GM12878 (cell line): ENCODE data around the gene CBLB. TPM values are rescaled to one million over a fixed set of nuclear protein-coding genes. Genes with fewer than 3 reads are reported as not detected.

Experiments
- CREM ChIP-seq: IDR thresholded peaks from 2 replicates; pipeline ENCODE4 v1.6.1; 2014; ENCODE audit warnings: antibody characterized with exemption, low read depth
- EP300 ChIP-seq, 2 experiments: fragments of 150-350 bp in 1 of 2; IDR thresholded peaks; 2 replicates each; pipeline ENCODE4 v1.6.1; 2011 to 2012; ENCODE audit warnings: low read depth in 2 of 2, low read length in 2 of 2, borderline replicate concordance in 1 of 2, improper control_type of control experiment in 1 of 2, inconsistent platforms in 1 of 2; ENCODE audit not compliant: control insufficient read depth in 1 of 2
- ETV6 ChIP-seq, 2 experiments: fragments of 450-650 bp in 1 of 2; IDR thresholded peaks in 1 of 2; conservative IDR thresholded peaks in 1 of 2; 2 replicates each; pipeline ENCODE4 v1.6.1; 2014; ENCODE audit warnings: antibody characterized with exemption in 1 of 2, borderline replicate concordance in 1 of 2, low read depth in 1 of 2, mild to moderate bottlenecking in 1 of 2, moderate library complexity in 1 of 2
- HCFC1 ChIP-seq: fragments of 150-350 bp; IDR thresholded peaks from 2 replicates; pipeline ENCODE4 v1.6.1; 2014; ENCODE audit warnings: low read length
- MTA2 ChIP-seq: fragments of 450-650 bp; IDR thresholded peaks from 2 replicates; pipeline ENCODE4 v1.6.1; 2016; ENCODE audit warnings: low read depth, mild to moderate bottlenecking, moderate library complexity
- NR2C1 ChIP-seq: fragments of 450-650 bp; IDR thresholded peaks from 2 replicates; pipeline ENCODE4 v1.6.1; 2017; ENCODE audit warnings: antibody characterized with exemption, mild to moderate bottlenecking, moderate library complexity
- RBBP5 ChIP-seq: fragments of 200-600 bp; sonication (generic); conservative IDR thresholded peaks from 2 replicates; pipeline ENCODE4 v1.6.1; 2016
- REST ChIP-seq: IDR thresholded peaks from 2 replicates; pipeline ENCODE4 v1.6.1; 2012; ENCODE audit warnings: mild to moderate bottlenecking, low read depth, low read length
- RFX5 ChIP-seq: IDR thresholded peaks from 2 replicates; pipeline ENCODE4 v1.6.1; 2011; ENCODE audit warnings: low read depth, low read length, improper control_type of control experiment
- TCF12 ChIP-seq: IDR thresholded peaks from 2 replicates; pipeline ENCODE4 v1.6.1; 2011; ENCODE audit warnings: low read depth, mild to moderate bottlenecking, low read length
- ZBED1 ChIP-seq: IDR thresholded peaks from 2 replicates; pipeline ENCODE4 v1.6.1; 2016; ENCODE audit warnings: borderline replicate concordance
- ZNF217 ChIP-seq: fragments of 450-650 bp; IDR thresholded peaks from 2 replicates; pipeline ENCODE4 v1.6.1; 2017; ENCODE audit warnings: antibody characterized with exemption, mild to moderate bottlenecking
- polyA plus RNA-seq, 11 experiments: library from polyadenylated mRNA; depleted of rRNA in 4 of 11; unstranded in 6 of 11; stranded (reverse) in 5 of 11; fragments of >200 nt; fragmentation: Nextera tagmentation in 4 of 11; fragmentation: Illumina TruSeq in 1 of 11; extraction: Ambion mirVana in 4 of 11; extraction: Trizol in 1 of 11; gene quantifications; 1 replicate in 1 of 11; 2 replicates in 10 of 11; pipeline versions ENCODE4 v1.2.1 to v1.2.3, GENCODE V29; 2011 to 2016; ENCODE audit warnings: inconsistent platforms in 2 of 11, missing spikeins in 2 of 11, low read depth in 1 of 11
- total RNA-seq, 4 experiments: library from RNA; depleted of rRNA in 3 of 4; stranded (reverse); fragments of >200 nt in 3 of 4; fragmentation: Illumina TruSeq in 1 of 4; extraction: Trizol in 1 of 4; gene quantifications; 2 replicates each; pipeline versions ENCODE4 v1.2.1 to v1.2.3, GENCODE V29; 2013 to 2021
- TF ChIP-seq, protein P1 (sequence below): IDR thresholded peaks from 2 replicates; pipeline ENCODE4 v1.6.1; 2012; ENCODE audit warnings: low read length, inconsistent platforms
- TF ChIP-seq, protein P2 (sequence below): fragments of 450-650 bp; IDR thresholded peaks from 2 replicates; pipeline ENCODE4 v1.6.1; 2017; ENCODE audit warnings: low read depth, mild to moderate bottlenecking, moderate library complexity

The CBLB gene
- total and polyA plus RNA-seq, 10 of the 15 experiments (the other 5 are each of a cell fraction or from before 2014, with no cell fraction given), result 17.2 to 107 (median 41.9) TPM

DNA sequence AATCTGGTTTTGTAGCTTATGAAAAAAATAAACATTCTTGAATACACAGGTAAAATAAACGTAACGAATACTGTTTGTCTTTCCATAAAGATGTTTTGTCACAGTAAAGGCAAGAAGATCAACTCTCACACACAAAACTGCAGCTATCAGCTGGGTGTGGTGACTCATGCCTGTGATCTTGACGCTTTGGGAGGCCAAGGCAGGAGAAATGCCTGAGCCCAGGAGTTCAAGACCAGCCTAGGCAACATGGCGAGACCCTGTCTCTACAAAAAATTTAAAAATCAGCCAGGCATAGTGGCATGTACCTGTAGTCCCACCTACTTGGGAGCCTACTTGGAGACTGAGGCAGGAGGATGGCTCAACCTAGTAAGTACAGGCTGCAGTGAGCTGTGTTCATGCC, 39.6 kb downstream of the CBLB start (continued):
- no peak for TF ChIP-seq REST
- TF ChIP-seq, protein P1, sequence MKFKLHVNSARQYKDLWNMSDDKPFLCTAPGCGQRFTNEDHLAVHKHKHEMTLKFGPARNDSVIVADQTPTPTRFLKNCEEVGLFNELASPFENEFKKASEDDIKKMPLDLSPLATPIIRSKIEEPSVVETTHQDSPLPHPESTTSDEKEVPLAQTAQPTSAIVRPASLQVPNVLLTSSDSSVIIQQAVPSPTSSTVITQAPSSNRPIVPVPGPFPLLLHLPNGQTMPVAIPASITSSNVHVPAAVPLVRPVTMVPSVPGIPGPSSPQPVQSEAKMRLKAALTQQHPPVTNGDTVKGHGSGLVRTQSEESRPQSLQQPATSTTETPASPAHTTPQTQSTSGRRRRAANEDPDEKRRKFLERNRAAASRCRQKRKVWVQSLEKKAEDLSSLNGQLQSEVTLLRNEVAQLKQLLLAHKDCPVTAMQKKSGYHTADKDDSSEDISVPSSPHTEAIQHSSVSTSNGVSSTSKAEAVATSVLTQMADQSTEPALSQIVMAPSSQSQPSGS, result no peak
- no peak for TF ChIP-seq ZBED1
- TF ChIP-seq, protein P2, sequence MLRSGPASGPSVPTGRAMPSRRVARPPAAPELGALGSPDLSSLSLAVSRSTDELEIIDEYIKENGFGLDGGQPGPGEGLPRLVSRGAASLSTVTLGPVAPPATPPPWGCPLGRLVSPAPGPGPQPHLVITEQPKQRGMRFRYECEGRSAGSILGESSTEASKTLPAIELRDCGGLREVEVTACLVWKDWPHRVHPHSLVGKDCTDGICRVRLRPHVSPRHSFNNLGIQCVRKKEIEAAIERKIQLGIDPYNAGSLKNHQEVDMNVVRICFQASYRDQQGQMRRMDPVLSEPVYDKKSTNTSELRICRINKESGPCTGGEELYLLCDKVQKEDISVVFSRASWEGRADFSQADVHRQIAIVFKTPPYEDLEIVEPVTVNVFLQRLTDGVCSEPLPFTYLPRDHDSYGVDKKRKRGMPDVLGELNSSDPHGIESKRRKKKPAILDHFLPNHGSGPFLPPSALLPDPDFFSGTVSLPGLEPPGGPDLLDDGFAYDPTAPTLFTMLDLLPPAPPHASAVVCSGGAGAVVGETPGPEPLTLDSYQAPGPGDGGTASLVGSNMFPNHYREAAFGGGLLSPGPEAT, result no peak
- TF ChIP-seq ETV6 (conservative IDR thresholded peaks at IDR 0.05 in 1 of 2, IDR thresholded peaks at IDR 0.05 in 1 of 2; ENCODE audit: borderline replicate concordance in 1 of 2, low read depth in 1 of 2), result no peak
- no peak for TF ChIP-seq EP300 (IDR thresholded peaks at IDR 0.05; ENCODE audit: borderline replicate concordance in 1 of 2, control insufficient read depth in 1 of 2, low read depth in 2 of 2, low read length in 2 of 2)
- TF ChIP-seq ZNF217, result no peak
- TF ChIP-seq TCF12, result no peak
- no peak for TF ChIP-seq HCFC1
- TF ChIP-seq RBBP5, result no peak
- no peak for TF ChIP-seq CREM
- TF ChIP-seq MTA2, result no peak
- TF ChIP-seq RFX5, result no peak
- no peak for TF ChIP-seq NR2C1
